ENCODE measurements around the gene TUBA3E.

GRCh38 chr2:130231656-130232055 lies 33.4 kb upstream of the TUBA3E start:
- TF ChIP-seq MAX (IDR thresholded peaks at IDR 0.05) (no peak), RFXANK (CRISPR knock-in tag; IDR thresholded peaks at IDR 0.05) (no peak), REST (IDR thresholded peaks at IDR 0.05; ENCODE audit: borderline replicate concordance in 1 of 2, low read depth in 1 of 2, low read length in 2 of 2) (no peak), KLF6 (CRISPR knock-in tag; IDR thresholded peaks at IDR 0.05) (no peak), FOXM1 (CRISPR knock-in tag; IDR thresholded peaks at IDR 0.05) (no peak), YY1 (IDR thresholded peaks at IDR 0.05; ENCODE audit: insufficient read depth, insufficient replicate concordance, low read depth, low read length) (no peak), CTCF (CRISPR knock-in tag; IDR thresholded peaks at IDR 0.05) (no peak), ZNF3 (CRISPR knock-in tag; IDR thresholded peaks at IDR 0.05) (no peak), ETV6 (CRISPR knock-in tag; conservative IDR thresholded peaks at IDR 0.05) (no peak), MAFK (conservative IDR thresholded peaks at IDR 0.05 in 1 of 2, IDR thresholded peaks at IDR 0.05 in 1 of 2; ENCODE audit: low read length in 2 of 2) (no peak), SP1 (IDR thresholded peaks at IDR 0.05) (no peak), SP1 (CRISPR knock-in tag; IDR thresholded peaks at IDR 0.05) (no peak)

Data from HepG2 (cell line).